H9 (cell line): ENCODE data around the gene PPFIBP1. TPM values are rescaled to one million over a fixed set of nuclear protein-coding genes. Genes with fewer than 3 reads are reported as not detected.
A peak's percentile ranks its signal among the peaks of the same experiment; 100 is the strongest.

ENCODE experiments used
- DNase-seq: peaks from one replicate; pipeline ENCODE4 v3.0.0-alpha.2; 2017
- H2AFZ ChIP-seq: one replicate; pipeline ENCODE4 v1.6.1; 2013; ENCODE audit warnings: mild to moderate bottlenecking, low read length, control low read depth, moderate library complexity
- H2AK5ac ChIP-seq: 2 replicates; pipeline ENCODE4 v1.6.1; 2013; ENCODE audit warnings: low read length, control low read depth, mixed read lengths; ENCODE audit not compliant: insufficient read length
- H2BK120ac ChIP-seq: one replicate; pipeline ENCODE4 v1.6.1; 2013; ENCODE audit warnings: low read depth, mild to moderate bottlenecking, low read length, control low read depth, inconsistent platforms; ENCODE audit not compliant: poor library complexity, severe bottlenecking
- H2BK12ac ChIP-seq: 2 replicates; pipeline ENCODE4 v1.6.1; 2013; ENCODE audit warnings: low read length, control low read depth, mixed read lengths, low read depth; ENCODE audit not compliant: insufficient read length
- H2BK15ac ChIP-seq: 2 replicates; pipeline ENCODE4 v1.6.1; 2013; ENCODE audit warnings: low read depth, low read length, control low read depth
- H2BK20ac ChIP-seq: one replicate; pipeline ENCODE4 v1.6.1; 2013; ENCODE audit warnings: low read depth, mild to moderate bottlenecking, low read length, control low read depth, inconsistent platforms; ENCODE audit not compliant: poor library complexity, severe bottlenecking
- H2BK5ac ChIP-seq: 2 replicates; pipeline ENCODE4 v1.6.1; 2013; ENCODE audit warnings: low read length, control low read depth, mixed read lengths; ENCODE audit not compliant: insufficient read length
- H3K14ac ChIP-seq: 2 replicates; pipeline ENCODE4 v1.6.1; 2013; ENCODE audit warnings: low read length, control low read depth; ENCODE audit not compliant: insufficient read depth
- H3K18ac ChIP-seq: 2 replicates; pipeline ENCODE4 v1.6.1; 2013; ENCODE audit warnings: low read depth, mild to moderate bottlenecking, mixed read lengths, low read length, control low read depth; ENCODE audit not compliant: insufficient read length
- H3K23ac ChIP-seq: 2 replicates; pipeline ENCODE4 v1.6.1; 2013; ENCODE audit warnings: low read length, control low read depth, mixed read lengths, low read depth; ENCODE audit not compliant: insufficient read length
- H3K23me2 ChIP-seq: 2 replicates; pipeline ENCODE4 v1.6.1; 2013; ENCODE audit warnings: low read depth, mild to moderate bottlenecking, mixed read lengths, low read length, control low read depth; ENCODE audit not compliant: insufficient read length, poor library complexity, severe bottlenecking
- H3K27ac ChIP-seq: 2 replicates; pipeline ENCODE4 v1.5.1; 2013; ENCODE audit warnings: low read length, control low read depth, mixed read lengths, low read depth; ENCODE audit not compliant: insufficient read length
- H3K27me3 ChIP-seq: 2 replicates; pipeline ENCODE4 v1.6.1; 2013; ENCODE audit warnings: low read length, control low read depth, inconsistent platforms; ENCODE audit not compliant: insufficient read depth
- H3K4ac ChIP-seq: 2 replicates; pipeline ENCODE4 v1.6.1; 2013; ENCODE audit warnings: low read depth, mild to moderate bottlenecking, control low read depth, inconsistent platforms, low read length, moderate library complexity
- H3K4me1 ChIP-seq: 2 replicates; pipeline ENCODE4 v1.6.1; 2013; ENCODE audit warnings: low read length, control low read depth, inconsistent platforms; ENCODE audit not compliant: insufficient read depth
- H3K4me2 ChIP-seq: 2 replicates; pipeline ENCODE4 v1.6.1; 2013; ENCODE audit warnings: low read length, control low read depth, mixed read lengths; ENCODE audit not compliant: insufficient read length, insufficient read depth
- H3K56ac ChIP-seq: 2 replicates; pipeline ENCODE4 v1.6.1; 2013; ENCODE audit warnings: low read depth, mild to moderate bottlenecking, mixed read lengths, low read length, control low read depth; ENCODE audit not compliant: insufficient read length
- H3K79me1 ChIP-seq: 2 replicates; pipeline ENCODE4 v1.6.1; 2013; ENCODE audit warnings: low read depth, mild to moderate bottlenecking, moderate library complexity, low read length, control low read depth, inconsistent platforms; ENCODE audit not compliant: insufficient read depth, poor library complexity, severe bottlenecking
- H3K79me2 ChIP-seq: 2 replicates; pipeline ENCODE4 v1.6.1; 2013; ENCODE audit warnings: low read length, control low read depth, inconsistent platforms; ENCODE audit not compliant: insufficient read depth
- H3K9ac ChIP-seq: 2 replicates; pipeline ENCODE4 v1.6.1; 2013; ENCODE audit warnings: low read length, control low read depth, mixed read lengths; ENCODE audit not compliant: insufficient read length; ENCODE audit errors: extremely low read depth
- H3K9me3 ChIP-seq: one replicate; pipeline ENCODE4 v1.6.1; 2013; ENCODE audit warnings: low read depth, low read length, inconsistent platforms; ENCODE audit not compliant: control insufficient read depth
- H3T11ph ChIP-seq: one replicate; pipeline ENCODE4 v1.6.1; 2013; ENCODE audit warnings: mild to moderate bottlenecking, low read length, control low read depth, inconsistent platforms
- H4K20me1 ChIP-seq: one replicate; pipeline ENCODE4 v1.6.1; 2013; ENCODE audit not compliant: control insufficient read depth, insufficient read length, insufficient read depth
- H4K5ac ChIP-seq: 2 replicates; pipeline ENCODE4 v1.6.1; 2013; ENCODE audit warnings: low read depth, mild to moderate bottlenecking, mixed read lengths, low read length, control low read depth; ENCODE audit not compliant: insufficient read length
- H4K8ac ChIP-seq: replicated peaks from 2 replicates; pipeline ENCODE4 v1.6.1; 2013; ENCODE audit warnings: low read length, control low read depth, mixed read lengths, low read depth; ENCODE audit not compliant: insufficient read length
- H4K91ac ChIP-seq: 2 replicates; pipeline ENCODE4 v1.6.1; 2013; ENCODE audit warnings: low read depth, mild to moderate bottlenecking, moderate library complexity, mixed read lengths, low read length, control low read depth; ENCODE audit not compliant: insufficient read length
- H3K27ac Mint-ChIP-seq, 3 experiments: 2 replicates in 2 of 3; 3 replicates in 1 of 3; pipeline ENCODE4 v1.8.0; 2020 to 2021; ENCODE audit warnings: mixed read lengths in 3 of 3, mild to moderate bottlenecking in 1 of 3, moderate library complexity in 1 of 3
- H3K27me3 Mint-ChIP-seq: 2 replicates; pipeline ENCODE4 v1.8.0; 2021; ENCODE audit warnings: low read depth, mild to moderate bottlenecking, moderate library complexity, mixed read lengths
- H3K36me3 Mint-ChIP-seq, 3 experiments: 2 replicates in 2 of 3; 3 replicates in 1 of 3; pipeline ENCODE4 v1.8.0; 2020 to 2021; ENCODE audit warnings: low read depth in 3 of 3, mixed read lengths in 3 of 3; ENCODE audit not compliant: insufficient read depth in 1 of 3
- H3K4me1 Mint-ChIP-seq, 2 experiments: 2 replicates each; pipeline ENCODE4 v1.8.0; 2020; ENCODE audit warnings: mixed read lengths in 2 of 2
- H3K4me3 Mint-ChIP-seq, 2 experiments: 2 replicates in 1 of 2; 3 replicates in 1 of 2; pipeline ENCODE4 v1.8.0; 2020 to 2021; ENCODE audit warnings: mild to moderate bottlenecking in 2 of 2, mixed read lengths in 2 of 2, moderate library complexity in 1 of 2
- H3K9me3 Mint-ChIP-seq, 2 experiments: 2 replicates in 1 of 2; 3 replicates in 1 of 2; pipeline ENCODE4 v1.8.0; 2020; ENCODE audit warnings: mild to moderate bottlenecking in 2 of 2, mixed read lengths in 2 of 2, moderate library complexity in 1 of 2
- WGBS: extraction: QIAGEN DNeasy Blood & Tissue Kit; methylation state at CpG from one replicate; pipeline ENCODE4 v1.1.7; 2013; ENCODE audit warnings: missing lambda C conversion rate, low lambda C conversion rate, mixed read lengths; ENCODE audit not compliant: insufficient read length; ENCODE audit errors: extremely low coverage; 5-methylcytosine and 5-hydroxymethylcytosine counted together
- total RNA-seq: library from RNA; stranded (reverse); gene quantifications from 2 replicates; pipeline ENCODE4 v1.2.1, GENCODE V29; 2021
- TF ChIP-seq, protein P1 (sequence below): fragments of 200-600 bp; sonication (generic); conservative IDR thresholded peaks from 3 replicates; pipeline ENCODE4 v1.8.0; 2021; ENCODE audit warnings: antibody characterized with exemption, mild to moderate bottlenecking

The PPFIBP1 gene
- total RNA-seq, 1 experiment from 2014 or later: 29.2 TPM

DNA sequence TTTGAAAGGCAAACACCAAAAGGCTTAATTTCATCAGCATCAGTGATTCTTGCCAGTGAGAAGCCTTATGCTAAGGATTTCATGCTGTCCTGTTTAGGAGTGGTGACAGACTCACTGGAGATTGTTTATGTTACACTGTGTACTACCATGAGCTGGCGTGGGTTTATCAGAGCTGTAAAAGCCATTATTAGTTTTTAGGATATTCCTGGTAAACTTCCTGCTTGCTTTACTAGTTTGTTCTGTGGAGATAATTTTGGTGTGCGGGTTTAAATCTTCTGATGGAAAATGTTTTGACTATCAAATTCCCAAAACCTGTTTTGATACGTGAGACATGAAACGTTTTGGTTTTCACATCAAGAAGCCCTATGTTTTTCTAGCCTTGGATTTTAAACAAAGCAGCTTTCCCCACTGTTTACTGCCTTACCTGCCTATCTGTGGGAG lies 15.2 kb downstream of the PPFIBP1 start:
- no peak overlapping the region for H3T11ph ChIP-seq
- peaks cover under 1 to 7% (median 3%) of the 10 kb centered on the region in 3 experiments; a peak in 6 of 7 replicates for H3K36me3 Mint-ChIP-seq

More for the DNA sequence above, 15.2 kb downstream of the PPFIBP1 start:
- Histone ChIP-seq H2BK12ac (no peak overlapping the region), H3K56ac (no peak overlapping the region), H2AK5ac (no peak overlapping the region), H3K23ac (no peak overlapping the region), H3K9me3 (no peaks in the 10 kb centered on the region), H3K4ac (no peak overlapping the region), H4K91ac (no peak overlapping the region), H2AFZ (no peak overlapping the region), H4K8ac (no peak overlapping the region), H3K79me1 (peaks cover 4% of the 10 kb centered on the region), H3K4me1 (no peaks in the 10 kb centered on the region; the same call in 1 of the 2 replicates), H2BK120ac (no peak overlapping the region), H3K23me2 (no peaks in the 10 kb centered on the region), H4K5ac (no peak overlapping the region), H4K20me1 (no peaks in the 10 kb centered on the region), H3K4me2 (no peak overlapping the region), H2BK20ac (no peak overlapping the region), H3K14ac (no peak overlapping the region), H3K18ac (no peak overlapping the region), H3K27me3 (no peaks in the 10 kb centered on the region), H2BK15ac (no peak overlapping the region), H3K9ac (no peak overlapping the region), H2BK5ac (no peak overlapping the region), H3K27ac (no peak overlapping the region), H3K79me2 (no peaks in the 10 kb centered on the region)
- no peak overlapping the region for H3K4me3 Mint-ChIP-seq
- DNase-seq: no peak
- no CpG with 5 or more reads among the region's 4 CpGs for WGBS
- no peaks in the 10 kb centered on the region for H3K9me3 Mint-ChIP-seq
- TF ChIP-seq, protein P1, sequence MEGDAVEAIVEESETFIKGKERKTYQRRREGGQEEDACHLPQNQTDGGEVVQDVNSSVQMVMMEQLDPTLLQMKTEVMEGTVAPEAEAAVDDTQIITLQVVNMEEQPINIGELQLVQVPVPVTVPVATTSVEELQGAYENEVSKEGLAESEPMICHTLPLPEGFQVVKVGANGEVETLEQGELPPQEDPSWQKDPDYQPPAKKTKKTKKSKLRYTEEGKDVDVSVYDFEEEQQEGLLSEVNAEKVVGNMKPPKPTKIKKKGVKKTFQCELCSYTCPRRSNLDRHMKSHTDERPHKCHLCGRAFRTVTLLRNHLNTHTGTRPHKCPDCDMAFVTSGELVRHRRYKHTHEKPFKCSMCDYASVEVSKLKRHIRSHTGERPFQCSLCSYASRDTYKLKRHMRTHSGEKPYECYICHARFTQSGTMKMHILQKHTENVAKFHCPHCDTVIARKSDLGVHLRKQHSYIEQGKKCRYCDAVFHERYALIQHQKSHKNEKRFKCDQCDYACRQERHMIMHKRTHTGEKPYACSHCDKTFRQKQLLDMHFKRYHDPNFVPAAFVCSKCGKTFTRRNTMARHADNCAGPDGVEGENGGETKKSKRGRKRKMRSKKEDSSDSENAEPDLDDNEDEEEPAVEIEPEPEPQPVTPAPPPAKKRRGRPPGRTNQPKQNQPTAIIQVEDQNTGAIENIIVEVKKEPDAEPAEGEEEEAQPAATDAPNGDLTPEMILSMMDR: no peak
- H3K27me3 Mint-ChIP-seq: no peaks in the 10 kb centered on the region
- peak overlapping the region in 2 of 3 experiments; percentile 10 to 13; a peak in 2 of 7 replicates for H3K27ac Mint-ChIP-seq
- peaks cover 22 to 27% of the 10 kb centered on the region in 2 experiments for H3K4me1 Mint-ChIP-seq
